GM12865 (cell line): ENCODE data around the gene TUNAR.

Source experiments
- DNase-seq: peaks from one replicate; pipeline ENCODE4 v3.0.0; 2010; ENCODE audit warnings: low read depth
- H3K4me3 ChIP-seq: 2 replicates; pipeline ENCODE4 v1.5.1; 2011; ENCODE audit warnings: mild to moderate bottlenecking, low read depth, low read length, control low read depth
- CTCF ChIP-seq: IDR thresholded peaks from 2 replicates; pipeline ENCODE4 v1.5.1; 2011; ENCODE audit warnings: low read length, control low read depth, low read depth, inconsistent platforms; ENCODE audit not compliant: insufficient read depth; ENCODE audit errors: missing control alignments

Gene TUNAR

DNA sequence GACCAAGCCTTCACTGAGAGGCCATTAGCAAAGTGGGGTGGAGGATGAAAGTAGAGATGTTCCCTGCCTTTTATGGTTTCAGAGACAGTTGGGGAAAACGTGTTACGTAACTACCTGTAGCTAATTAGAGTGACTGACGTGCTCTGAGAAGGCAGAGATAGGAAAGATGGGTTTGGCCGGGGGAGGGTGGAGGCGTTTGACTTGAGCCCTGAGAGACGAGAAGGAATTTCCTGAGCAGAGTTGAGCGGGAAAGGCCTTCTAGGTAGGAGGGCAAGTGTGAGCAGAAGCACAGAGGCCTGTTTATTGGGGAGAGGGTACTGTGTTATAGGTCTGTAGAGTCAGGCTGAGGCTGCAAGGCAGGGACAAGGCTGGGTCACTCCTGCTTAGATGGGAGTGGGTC is 8.6 kb downstream of the TUNAR start:
- TF ChIP-seq CTCF: no peak
- no peak overlapping the region for H3K4me3 ChIP-seq
- no peak for DNase-seq

DNA sequence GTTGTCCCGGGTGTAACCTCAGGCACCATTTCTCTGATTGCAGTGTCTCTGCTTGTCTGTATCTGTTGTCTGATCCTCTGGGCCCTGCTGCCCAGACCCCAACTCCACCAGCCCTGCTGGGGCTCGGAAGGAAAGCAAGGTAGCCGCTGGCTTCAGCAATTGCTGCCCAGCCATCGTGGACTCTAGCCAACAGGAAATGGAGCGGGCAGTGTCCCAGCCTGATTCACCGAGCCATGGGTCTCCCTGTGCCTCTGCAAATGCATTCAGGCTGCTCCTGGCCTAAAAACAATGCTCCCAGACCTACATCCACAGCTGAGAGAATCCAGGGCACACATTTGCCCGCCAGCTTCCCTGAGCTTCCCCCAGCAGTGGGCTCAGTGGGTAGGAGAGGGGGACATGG is 9.2 kb downstream of the TUNAR start:
- H3K4me3 ChIP-seq: no peak overlapping the region
- DNase-seq: no peak
- TF ChIP-seq CTCF: no peak

DNA sequence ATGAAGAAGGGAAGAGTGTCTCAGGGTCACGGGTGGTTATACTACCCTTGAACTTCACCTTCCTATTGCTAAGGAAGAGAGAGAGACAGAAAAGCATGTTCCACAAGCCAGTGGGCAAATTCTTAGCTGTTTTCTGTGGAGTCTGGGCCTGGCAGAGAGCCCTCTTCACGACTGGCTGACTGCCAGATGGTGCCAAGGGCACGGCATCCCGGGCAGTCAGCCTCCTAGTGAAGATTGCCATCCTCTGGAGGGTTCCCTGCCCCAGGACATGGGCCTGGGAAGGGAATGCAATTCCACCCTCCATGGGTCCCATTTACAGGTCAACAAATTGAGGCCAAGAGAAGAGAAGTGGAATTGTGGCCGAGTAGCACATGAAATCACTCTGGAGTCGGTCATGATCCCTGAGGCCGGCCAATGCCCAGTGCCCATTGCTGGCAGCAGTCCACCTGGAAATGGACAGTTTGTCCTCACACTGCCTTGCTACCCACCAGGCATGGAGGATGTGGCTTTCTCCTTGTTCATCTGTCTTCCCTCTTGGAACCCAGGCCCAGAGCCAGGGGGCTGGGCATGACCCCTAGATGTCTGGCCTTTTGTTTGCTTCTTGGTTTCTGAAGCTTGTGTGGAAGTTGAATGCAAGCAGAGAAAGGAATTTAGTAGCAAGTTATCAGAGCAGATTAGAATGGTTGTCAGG is 9.9 kb downstream of the TUNAR start:
- no peak overlapping the region for H3K4me3 ChIP-seq
- no peak for TF ChIP-seq CTCF
- no peak for DNase-seq

GRCh38 chr14:95887351-95887750 is 10.7 kb downstream of the TUNAR start:
- no peak for TF ChIP-seq CTCF
- no peak for DNase-seq
- H3K4me3 ChIP-seq: no peak overlapping the region

DNA sequence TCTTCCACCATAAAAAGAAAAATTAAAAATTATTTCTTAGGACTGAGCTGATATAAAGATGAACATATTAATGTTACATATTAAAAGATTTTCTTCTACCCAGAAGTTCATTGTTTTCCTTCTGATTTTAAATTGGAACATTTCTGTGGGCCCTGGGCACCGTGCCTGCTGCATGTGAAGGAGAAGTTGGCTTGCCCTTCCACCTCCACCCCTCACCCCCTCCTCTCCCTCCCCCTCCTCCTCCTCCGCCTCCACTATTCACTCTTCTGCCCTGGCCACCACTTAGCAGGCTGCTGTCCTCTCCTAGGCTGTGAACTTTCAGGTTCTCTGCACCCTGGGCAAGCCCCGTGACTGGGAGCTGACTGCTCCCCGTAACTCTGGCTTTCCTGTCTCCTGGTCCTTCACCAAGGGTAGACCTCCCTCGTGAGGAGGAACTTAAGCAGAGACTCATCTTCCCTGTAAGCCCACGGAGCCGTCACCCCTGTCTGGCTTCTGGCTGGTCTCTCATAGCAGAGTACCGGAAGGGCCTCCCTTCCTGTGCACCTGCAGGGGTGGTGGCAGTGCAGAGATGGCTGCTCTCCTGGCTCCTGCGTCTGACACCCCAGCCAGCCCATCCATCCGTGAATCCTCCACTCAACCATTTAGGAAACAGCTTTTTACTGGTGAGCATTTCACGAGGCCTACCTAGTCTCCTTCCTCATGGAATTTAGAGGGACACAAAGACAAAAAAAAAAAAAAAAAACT is 12.8 kb downstream of the TUNAR start:
- TF ChIP-seq CTCF: no peak
- peak; percentile 31 for DNase-seq
- H3K4me3 ChIP-seq: no peak overlapping the region

DNA sequence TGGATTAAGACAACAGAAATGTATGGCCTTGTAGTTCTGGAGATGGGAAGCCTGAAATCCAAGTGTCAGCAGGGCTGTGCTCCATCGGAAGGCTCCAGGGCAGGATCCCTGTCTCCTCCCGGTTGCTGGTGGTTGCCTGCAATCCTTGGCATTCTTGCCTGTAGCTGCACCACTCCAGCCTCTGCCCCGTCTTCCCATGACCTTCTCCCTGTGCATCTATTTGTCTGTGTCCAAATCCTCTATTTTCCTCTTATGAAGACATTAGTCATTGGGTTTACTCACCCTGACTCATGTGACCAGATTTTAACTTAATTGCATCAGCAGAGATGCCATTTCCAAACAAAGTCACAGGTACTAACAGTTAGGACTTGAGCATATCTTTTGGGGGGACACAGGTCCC is 15.1 kb downstream of the TUNAR start:
- TF ChIP-seq CTCF: no peak
- no peak overlapping the region for H3K4me3 ChIP-seq
- DNase-seq: no peak
